HUDEP-2 (cell line): ENCODE data around the gene WASHC4.
"Not testable (repeated sequence)": the region's sequence is repeated elsewhere in the genome, so short reads cannot be mapped to it uniquely, and the experiment has no call there.

Experiments
- DNase-seq, 76 experiments: peaks; one replicate each; lab custom pipeline; 2025; ENCODE audit not compliant: unreplicated experiment in 76 of 76; lab: John Stamatoyannopoulos, UW

The WASHC4 gene

DNA sequence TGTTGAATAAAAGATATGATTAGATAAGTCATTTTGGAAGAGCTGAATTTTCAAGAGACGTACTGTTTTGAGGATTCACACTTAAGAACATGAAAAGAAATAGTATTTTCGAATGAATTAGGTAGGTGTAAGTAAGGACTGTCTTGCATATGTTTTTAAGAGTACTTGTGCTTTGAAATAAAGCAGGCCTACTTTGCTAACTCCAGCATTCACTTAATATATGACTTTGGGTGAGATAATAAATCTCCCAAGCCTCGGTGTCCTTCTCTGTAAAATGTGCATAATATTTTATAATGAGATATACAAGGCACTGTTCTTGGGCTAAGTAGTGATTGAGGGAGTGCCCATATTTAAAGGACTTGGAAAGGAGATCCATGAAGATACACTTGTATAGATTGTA lies 54.6 kb downstream of the WASHC4 start:
- no peak for DNase-seq

DNA sequence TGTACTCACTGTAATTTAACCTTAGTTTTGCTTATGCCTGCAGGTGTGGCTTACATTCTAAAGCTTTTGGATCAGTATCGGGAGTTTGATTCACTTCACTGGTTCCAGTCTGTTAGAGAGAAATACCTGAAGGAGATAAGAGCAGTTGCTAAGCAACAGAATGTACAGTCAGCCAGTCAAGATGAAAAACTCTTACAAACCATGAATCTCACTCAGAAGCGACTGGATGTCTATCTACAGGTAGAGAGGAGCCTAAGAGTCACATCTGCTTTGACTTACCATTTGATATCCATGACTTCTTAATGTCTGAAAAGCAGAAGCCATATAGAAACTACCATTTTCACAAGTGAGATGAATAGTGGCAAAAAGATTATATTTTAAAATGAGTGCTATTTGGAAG lies 56.5 kb downstream of the WASHC4 start:
- no peak for DNase-seq

DNA sequence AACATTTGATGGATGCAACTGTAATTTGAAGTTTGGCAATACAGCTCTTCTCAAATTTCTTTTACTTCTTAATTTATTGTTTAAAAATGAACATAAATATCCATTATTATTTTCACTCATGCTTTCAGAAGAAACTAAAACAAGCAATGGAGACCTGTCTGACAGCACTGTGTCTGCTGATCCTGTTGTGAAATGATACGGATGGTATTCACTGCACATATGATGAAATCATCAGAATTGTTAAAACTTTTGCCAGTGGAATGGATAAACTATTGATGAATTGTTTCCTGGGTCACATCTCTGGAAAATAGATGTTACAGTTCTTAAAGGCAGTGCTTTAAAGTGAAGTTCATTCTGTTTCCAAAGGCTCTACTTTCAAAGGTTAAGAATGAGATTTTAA lies 59.2 kb downstream of the WASHC4 start:
- DNase-seq, result no peak

DNA sequence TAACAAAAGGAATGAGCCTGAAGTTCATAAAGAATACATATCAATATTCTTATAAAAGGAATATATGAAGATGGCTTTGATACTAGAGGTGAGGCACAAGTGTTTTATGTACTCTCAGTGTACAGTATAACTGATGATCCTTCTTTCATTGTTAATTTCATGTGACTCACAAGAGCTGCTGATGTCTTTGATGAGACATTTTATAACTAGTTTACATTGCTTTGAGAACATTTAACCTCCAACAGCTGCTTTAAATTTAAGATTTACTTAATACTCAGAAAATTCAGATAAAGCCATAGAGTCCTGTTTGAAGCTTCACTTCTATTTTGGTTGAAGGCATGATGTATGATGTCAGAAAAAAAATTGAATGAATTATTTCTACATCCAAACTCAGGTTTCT lies 59.8 kb downstream of the WASHC4 start:
- no peak for DNase-seq

DNA sequence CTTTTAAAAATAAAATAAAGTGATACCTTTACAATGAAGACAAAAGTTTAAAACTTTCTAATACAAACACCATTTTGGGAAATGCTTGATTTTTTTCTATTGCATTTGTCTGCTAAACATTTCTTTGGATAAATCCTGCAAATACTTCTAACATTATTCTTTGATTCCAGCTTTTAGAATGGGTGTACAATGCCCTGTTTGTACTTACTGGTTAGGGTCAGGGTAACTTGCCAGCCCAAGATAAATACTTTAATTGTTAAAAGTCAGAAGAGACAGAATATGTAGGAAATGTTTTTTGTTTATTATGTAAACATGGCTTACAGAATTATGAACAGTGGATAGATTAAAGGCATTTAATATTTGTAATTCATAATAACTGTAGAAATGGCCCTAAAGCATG lies 60.5 kb downstream of the WASHC4 start:
- DNase-seq, result no peak

DNA sequence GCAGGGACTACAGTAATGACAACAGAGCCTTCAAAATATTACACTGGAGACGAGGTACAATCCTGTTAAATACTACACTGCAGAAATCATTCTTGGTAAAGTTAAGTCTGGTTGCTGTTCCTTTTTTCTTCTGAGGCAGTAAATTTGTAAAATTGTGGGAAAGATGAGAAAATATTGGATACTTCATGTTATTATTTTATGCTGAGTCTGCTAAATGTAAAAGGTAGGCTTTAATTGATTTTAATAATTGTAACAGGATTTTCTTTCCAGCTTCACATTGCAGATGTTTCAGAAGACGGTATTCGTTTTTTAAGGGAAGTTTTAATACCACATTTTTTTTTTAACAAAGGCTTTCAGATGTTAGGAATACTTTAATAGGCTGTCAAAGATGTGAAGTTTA lies 62.6 kb downstream of the WASHC4 start:
- DNase-seq, result peak in 2 of 76 experiments; percentile 4 to 17

DNA sequence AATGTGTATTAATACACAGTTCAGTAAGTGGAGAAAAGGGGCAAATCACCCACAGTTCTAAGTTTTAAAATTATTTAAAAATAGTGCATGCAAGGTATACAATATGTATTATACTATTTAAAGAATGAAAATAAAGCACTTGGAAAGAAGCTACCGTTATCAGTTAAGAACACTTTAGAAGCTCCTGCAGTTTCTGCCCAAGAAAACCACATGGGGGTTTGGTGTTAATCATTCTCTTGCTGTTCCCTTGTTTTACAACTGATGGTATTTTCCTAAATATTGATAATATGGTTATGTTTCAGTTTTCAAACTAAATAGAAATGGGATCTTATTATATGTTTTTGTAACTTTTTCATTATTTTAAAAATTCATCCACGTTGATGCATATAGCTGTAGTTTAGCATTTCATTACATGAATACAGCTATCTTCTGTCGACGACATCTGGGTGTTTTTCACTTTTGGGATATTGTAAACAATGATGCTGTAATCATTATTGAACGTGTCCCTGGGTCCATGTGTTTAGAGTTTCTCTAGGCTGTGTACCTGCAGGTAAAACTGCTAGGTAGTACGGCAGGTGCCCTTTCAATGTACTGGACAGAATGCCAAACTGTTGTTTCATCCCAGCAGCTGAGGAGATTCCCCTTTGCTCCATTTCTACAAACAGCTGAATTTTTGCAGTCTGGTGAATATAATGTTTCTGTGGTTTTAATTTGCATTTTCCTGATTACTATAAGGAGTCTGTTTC lies 64.3 kb downstream of the WASHC4 start:
- DNase-seq, result peak in 10 of 76 experiments; percentile 5 to 39 (median 24)

DNA sequence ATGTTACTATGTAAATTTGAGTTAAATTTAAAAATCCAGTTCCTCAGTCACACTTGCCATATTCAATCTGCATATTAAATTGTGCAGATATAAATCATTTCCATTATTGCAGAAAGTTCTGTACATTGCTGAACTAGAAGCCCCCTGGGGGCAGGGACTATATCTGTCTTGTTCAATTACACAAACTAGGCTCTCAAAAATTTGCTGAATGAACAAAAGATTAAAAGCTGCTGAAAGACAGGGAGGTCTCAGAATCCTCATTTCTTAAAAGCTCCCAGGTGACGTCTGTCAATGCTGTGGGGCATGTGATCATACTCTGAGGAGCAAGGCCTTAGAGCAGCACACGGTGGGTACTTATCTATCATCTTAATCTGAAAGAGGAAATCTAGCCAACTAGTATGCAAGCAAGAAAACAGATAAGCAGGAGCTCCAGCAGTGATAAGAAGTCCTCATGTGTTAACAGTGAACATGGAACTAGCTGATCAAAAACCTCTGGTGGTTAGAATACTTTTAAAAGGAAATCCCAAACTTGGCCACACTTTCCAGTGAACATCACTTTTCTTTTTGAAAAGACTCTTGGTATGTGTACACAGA lies 68.0 kb downstream of the WASHC4 start:
- peak in 15 of 76 experiments; percentile 5 to 62 (median 34) for DNase-seq

DNA sequence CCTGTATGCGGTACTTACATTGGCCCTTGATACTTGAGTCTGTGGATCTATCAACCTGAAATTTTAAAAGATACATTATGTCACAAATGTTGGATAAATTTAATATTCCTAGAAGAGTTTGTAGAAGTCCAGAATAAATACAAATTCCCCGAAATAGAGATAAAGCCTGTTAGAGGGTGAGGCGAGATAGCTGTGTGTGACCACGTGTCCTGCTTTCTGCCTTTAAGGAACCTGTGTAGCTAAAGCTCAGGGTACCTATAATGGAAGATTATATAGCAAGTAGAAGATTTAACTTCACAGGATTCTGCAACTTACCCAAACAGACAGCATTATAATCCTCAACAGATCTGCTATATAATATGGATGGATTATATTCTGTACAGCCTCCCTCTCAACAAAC lies 69.7 kb downstream of the WASHC4 start:
- no peak for DNase-seq

DNA sequence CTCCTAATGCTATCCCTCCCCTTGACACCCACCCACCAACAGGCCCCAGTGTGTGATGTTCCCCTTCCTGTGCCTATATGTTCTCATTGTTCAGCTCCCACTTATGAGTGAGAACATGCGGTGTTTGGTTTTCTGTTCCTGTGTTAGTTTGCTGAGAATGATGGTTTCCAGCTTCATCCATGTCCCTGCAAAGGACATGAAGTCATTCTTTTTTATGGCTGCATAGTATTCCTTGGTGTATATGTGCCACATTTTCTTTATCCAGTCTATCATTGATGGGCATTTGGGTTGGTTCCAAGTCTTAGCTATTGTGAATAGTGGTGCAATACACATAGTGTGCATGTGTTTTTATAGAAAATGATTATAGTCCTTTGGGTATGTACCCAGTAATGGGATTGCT lies 71.6 kb downstream of the WASHC4 start:
- DNase-seq, result not testable (repeated sequence)

DNA sequence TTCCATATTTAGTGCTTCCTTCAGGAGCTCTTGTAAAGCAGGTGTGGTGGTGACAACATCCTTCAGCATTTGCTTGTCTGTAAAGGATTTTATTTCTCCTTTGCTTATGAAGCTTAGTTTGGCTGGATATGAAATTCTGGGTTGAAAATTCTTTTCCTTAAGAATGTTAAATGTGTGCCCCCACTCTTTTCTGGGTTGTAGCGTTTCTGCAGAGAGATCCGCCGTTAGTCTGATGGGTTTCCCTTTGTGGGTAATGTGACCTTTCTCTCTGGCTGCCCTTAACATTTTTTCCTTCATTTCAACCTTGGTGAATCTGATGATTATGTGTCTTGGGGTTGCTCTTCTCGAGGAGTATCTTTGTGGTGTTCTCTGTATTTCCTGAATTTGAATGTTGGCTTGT lies 75.9 kb downstream of the WASHC4 start:
- DNase-seq, result not testable (repeated sequence)

DNA sequence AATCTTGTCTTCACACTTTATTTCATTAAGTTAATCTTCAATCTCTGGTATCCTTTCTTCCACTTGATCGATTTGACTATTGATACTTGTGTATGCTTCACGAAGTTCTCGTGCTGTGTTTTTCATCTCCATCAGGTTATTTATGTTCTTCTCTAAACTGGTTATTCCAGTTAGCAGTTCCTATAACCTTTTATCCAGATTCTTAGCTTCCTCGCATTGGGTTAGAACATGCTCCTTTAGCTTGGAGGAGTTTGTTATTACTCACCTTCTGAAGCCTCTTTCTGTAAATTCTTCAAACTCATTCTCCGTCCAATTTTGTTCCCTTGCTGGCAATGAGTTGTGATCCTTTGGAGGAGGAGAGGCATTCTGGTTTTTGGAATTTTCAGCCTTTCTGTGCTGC lies 76.4 kb downstream of the WASHC4 start:
- not testable (repeated sequence) for DNase-seq

DNA sequence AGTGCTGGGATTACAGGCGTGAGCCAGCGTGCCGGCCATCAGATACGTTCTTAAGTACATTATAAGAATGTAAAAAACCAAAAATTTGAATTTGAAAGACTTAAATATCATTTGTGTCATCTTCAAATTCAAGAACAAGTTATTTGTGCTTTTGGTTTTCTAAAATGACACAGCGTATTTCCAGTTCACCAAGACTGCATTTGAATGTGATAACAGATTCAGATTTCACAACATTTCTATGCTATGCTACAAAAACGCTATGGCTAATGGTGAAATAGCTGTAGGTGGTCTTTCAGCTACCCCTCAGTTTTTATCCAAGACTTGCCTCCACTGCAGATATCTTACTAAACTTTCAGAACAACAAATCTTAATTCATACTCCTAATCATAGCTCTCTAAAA lies 81.8 kb downstream of the WASHC4 start:
- no peak for DNase-seq

DNA sequence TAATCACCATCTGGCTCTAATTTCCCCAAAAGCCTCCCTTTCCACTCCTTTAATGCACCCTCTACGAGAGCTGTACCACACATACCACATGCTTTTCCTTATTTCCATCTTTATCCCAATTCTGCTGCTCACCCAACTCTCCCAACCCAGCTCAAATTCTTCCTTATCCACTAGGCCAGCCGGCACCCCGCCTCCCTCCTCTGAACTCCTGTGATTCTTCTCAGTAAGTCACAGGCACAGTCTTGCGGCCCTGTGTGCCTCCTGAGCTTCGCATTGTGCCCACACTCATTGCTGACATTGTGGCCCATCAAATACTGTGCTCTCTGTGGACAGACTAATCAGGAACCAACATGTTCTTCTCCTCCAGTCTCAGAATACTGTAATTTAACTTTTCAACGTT lies 83.0 kb downstream of the WASHC4 start:
- DNase-seq, result no peak

DNA sequence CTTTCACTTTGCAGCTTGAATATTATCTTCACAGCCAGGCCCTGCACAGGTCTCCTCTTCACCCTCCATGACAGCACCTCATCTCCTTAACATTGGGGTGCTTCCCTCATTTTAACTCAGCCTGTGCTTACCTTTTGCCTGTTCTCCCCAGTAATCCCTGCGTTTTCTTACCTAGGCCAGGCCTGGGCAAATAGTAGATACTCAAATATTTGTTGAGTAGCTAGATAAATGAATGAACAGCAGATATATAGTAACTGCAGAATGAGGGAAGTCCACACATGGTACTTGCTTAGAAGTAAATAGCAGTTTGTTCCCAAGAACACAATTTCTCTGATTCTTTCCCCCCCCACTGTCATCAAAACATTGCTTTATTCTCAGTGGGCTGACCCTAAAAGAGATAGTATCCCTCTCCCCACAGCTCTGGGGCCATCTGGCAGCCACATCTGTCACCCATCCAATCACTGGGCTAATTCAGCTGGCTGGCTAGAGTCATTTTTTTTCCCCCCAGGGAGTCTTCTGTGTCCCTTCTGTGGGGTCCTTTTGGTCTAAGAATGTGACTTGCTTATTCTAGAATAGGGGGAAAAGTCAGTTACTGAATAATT lies 85.2 kb downstream of the WASHC4 start:
- DNase-seq, result no peak

DNA sequence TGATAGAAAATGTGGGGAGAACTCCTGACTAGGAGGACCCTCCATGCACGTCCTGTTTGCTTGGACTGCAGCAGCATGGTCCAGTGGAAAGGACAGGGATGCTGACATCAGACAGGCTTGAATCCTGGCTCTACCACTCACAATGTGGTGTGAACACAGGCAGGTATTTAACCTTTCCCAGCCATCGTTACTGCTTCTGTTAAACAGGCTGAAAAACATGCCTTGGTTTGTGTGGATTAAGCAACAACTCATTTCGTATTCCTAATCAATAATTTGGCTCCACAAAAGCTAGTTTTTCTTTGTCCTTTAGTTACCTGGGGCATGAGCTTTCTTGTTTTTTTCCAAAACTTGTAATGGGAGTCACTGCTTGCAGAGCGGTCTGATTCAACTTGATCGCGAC lies 87.4 kb downstream of the WASHC4 start:
- no peak for DNase-seq

DNA sequence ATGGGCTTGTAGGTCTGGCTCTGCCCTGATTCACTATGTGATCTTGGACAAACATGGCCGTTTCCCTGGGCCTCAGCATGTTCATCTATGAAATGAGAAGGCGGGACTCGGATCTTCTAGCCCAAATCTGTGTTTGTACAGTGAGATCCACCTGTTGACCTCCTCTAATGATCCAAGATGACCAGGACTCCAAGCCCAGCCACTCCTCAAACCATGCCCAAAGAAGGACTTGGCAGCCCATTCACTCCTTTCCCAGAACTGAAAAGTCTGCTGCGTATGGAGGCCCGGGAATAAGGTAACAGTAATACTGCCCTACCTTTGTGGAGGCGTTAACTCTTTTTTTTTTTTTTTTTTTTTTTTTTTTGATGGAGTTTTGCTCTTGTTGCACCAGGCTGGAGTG lies 88.6 kb downstream of the WASHC4 start:
- DNase-seq, result no peak

DNA sequence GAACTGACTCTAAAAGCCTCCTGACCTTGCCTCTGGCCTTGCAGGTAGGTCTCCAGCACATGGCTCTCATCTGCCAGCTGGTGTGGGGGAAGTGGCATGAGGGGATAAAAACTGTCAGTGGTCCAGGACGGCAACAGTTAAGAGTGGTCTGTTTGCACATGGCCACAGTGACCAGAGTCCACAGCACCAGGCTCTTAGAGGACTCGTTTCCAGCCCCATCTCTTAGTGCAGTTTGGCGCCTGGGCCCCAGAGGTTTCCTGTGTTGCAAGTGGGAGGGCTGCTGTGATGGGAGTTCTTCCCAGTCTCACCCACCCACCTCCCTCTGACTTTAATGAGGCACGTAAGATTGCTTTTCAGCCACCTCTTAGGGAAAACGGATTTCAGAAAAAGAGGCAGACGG lies 91.4 kb downstream of the WASHC4 start:
- no peak for DNase-seq

DNA sequence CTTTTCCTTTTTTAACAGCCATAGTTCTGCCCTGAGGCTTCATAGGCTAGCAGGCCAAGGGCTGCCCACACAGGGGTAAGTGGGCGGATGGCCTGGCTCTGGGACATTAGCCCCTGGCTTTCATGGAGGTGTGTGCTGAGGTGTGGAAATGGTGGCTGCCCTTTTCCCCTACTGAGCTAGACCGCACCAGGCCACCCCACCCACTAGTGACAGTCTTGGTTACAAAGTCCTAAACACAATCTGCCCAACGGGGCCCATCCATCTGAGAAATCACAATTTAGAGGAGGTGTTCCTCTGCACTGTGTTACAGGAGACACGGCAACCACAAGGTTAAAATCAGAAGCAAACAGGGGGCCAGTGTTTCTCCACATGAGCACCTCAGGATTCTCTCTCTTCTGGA lies 92.9 kb downstream of the WASHC4 start:
- DNase-seq, result no peak

DNA sequence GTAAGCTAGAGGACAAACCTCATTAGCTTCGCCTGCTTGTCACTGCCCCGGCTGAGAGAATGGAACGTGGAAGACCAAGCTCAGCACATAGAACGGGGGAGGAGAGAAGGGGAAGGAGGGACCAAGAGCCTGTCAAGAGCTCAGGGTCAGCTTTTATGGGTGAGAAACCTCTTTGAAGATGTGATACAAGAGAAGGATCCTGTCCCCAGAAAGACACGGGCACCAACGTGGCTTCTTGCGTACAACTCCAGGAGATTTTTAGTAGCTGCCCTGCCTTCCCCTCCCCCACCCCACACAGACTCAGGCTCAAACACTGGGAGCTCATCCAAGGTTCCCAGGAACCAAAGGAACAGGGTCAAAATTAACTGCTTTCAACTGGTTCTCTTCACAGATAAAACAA lies 93.8 kb downstream of the WASHC4 start:
- DNase-seq, result no peak

DNA sequence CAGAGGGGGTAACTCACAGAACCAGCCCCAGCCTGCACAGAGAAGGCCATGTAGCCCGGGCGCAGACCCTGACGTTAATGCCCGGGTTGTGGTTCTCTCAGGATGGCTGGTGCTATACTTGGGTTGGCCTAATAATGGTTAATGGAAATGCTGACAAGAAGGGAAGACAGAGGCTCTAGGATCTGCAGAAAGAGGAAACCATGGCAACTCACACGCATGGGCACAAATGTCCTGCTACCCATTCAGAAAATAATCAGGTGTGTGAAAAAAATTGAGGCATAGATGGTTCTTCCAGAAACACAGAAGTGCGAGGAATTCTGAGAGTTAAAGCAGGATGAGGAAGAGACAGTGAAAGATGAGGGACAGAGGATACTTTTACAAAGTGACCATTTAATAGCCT lies 94.7 kb downstream of the WASHC4 start:
- DNase-seq, result no peak

DNA sequence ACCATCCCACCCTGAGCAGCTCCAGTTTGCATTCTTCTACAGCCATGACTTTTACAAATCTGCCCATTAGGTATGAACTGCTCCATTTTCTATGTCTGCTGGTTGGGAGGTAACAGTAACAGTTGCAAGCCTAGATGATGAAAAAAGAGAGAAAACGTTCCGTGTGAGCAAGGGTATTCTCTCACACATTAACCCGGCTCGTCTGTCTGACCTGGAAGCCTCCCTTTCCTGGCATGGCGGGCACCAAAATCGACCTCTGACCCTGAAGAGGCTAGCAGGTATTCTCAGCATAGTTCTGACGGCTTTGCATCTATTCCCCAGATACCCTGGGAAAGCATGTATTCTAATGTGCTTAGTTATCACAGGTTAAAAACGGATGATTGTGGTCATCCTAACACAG lies 96.6 kb downstream of the WASHC4 start:
- DNase-seq, result no peak
